Tongue (tissue), 2 donors: ENCODE measurements around the gene IDH3B. TPM values are rescaled to one million over a fixed set of nuclear protein-coding genes. Genes with fewer than 3 reads are reported as not detected.
A peak's percentile ranks its signal among the peaks of the same experiment; 100 is the strongest.

Experiments
- DNase-seq: peaks from one replicate; pipeline ENCODE4 v3.0.0-alpha.2; 2015
- total RNA-seq: library from RNA; depleted of rRNA; stranded (reverse); fragments of >200 nt; gene quantifications from one replicate; pipeline ENCODE4 v1.2.3, GENCODE V29; 2014

IDH3B gene
- total RNA-seq, 1 donor from 2014 or later = 157 TPM

DNA sequence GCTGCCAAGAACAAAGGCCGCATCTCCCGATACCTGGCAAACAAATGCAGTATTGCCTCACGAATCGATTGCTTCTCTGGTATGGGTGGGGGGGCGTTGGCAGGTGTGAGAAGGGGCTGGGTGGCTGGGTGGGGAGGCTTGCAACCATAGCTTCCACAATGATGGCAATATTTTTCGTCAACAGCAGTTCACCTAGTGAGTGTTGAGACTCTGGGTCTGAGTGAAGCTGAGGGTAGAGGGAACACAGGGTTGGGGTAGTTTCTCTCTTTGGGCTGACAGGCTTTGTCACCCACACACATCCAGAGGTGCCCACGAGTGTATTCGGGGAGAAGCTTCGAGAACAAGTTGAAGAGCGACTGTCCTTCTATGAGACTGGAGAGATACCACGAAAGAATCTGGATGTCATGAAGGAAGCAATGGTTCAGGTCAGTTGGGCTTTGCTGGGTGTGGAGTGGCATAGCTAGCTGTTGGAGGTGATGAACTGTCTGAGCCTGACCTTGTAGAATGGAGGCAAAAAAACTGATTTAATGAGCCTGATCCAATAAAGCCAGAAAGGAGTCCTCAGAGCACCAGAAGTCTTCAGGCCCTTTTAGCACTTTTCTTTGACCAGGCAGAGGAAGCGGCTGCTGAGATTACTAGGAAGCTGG is 7.4 kb downstream of the IDH3B start:
- no peak for DNase-seq

DNA sequence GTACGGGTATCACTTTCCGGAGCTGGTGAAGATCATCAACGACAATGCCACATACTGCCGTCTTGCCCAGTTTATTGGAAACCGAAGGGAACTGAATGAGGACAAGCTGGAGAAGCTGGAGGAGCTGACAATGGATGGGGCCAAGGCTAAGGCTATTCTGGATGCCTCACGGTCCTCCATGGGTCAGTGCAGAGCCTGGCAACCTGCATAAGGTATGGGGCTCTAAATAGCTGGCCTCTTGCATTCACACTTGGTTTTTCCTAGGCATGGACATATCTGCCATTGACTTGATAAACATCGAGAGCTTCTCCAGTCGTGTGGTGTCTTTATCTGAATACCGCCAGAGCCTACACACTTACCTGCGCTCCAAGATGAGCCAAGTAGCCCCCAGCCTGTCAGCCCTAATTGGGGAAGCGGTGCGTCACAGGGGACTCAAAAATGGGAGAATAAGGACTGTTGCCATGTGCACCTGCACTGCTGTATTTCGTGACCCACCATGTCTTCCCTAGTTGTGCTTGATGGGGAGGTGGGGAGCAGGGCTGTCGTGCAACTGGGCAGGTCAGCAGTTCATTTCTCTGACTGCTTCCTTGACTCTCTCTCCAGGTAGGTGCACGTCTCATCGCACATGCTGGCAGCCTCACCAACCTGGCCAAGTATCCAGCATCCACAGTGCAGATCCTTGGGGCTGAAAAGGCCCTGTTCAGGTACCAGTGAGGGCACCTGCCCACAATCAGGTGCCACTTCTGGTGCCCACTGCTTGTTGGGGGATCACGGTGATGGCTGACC is 8.5 kb downstream of the IDH3B start:
- DNase-seq = no peak

DNA sequence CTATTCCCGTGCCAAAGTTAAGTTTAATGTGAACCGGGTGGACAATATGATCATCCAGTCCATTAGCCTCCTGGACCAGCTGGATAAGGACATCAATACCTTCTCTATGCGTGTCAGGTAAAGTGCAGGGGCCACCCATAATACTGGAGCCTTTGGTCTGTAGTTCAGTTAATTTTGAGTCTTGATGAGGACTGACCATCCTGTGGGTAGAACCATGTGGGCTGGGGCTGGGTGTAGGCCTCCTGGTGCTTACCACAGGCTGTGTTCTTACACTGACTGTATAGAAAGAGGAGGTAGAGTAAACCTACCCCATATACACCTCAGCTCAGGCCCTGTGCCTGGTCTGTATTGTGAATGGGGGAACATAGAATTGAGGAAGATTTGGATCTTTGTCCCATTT is 9.2 kb downstream of the IDH3B start:
- DNase-seq = no peak

DNA sequence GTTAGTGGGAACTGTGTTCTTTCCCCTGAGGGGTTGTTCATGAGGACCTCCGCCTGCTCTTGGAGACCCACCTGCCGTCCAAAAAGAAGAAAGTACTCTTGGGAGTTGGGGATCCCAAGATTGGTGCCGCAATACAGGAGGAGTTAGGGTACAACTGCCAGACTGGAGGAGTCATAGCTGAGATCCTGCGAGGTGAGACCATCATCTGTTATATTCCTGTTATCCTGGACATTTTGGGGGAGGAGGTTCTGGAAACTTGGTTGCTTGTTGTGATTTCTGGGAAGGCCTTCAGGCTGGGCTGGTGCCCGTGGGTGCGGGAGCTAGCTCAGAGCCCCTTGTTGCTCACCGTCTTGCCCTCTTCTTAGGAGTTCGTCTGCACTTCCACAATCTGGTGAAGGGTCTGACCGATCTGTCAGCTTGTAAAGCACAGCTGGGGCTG is 9.6 kb downstream of the IDH3B start:
- no peak for DNase-seq

DNA sequence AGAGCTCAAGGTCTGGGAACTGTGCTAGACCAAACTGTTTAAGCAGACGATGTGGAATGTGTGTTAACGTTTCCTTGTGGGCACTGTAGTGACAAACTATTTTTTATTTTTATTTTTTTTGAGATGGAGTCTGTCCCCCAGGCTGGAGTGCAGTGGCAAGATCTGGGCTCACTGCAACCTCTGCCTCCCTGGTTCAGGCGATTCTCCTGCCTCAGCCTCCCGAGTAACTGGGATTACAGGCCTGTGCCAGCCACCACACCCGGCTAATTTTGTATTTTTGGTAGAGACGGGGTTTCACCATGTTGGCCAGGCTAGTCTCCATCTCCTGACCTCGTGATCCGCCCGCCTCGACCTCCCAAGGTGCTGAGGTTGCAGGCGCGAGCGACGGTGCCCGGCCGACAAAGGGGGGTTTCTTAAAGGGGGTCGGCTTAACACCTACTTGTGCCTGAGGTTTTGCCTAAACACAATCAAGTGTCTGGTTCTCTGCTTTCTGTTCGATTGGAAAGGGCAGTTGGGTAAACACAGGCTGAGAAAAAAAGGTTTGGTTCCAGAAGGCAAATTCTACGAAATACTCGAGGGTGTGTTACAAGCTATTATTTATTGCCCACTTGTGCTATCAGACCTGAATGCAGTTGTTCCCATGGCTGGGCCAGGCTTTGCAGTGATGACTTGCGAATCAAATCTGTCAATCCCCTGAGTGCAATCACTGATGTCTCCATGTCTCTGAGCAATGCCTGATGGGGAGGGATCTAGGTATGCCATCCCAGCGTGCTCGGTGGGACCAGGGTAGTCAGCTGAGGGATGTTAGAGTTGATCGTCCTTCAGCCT is 10.2 kb downstream of the IDH3B start:
- no peak for DNase-seq

DNA sequence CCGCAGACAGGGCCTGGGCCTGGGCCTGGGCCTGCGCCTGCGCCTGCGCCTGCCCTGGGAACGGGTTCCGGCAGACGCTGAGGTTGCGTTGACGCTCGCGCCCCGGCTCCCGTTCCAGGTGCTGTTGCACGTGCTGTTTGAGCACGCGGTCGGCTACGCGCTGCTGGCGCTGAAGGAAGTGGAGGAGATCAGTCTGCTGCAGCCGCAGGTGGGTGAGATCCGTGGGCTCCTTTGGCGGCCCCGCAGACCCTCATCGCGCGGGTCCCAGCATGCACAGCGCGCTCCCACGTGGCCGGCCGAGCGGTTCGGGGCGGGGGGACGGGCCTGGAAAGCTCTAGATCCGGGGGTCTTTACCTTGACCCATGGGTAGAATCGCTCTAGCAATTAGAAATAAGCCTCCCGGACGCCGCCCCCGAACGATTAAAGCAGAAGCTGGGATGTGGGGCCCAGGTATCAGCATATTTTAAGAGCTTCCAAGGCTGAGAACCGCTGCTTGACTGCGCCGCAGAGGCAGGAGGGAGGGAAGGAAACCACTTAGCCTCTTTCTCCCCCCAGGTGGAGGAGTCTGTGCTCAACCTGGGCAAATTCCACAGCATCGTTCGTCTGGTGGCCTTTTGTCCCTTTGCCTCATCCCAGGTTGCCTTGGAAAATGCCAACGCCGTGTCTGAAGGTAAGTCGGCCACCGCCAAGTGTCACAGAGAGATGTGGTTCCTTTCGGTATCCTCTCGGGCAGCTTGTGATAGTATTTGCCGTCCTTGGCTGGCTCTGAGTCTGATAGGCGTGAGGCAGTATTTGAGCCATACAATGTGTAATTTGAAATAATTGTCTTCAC is 11.1 kb downstream of the IDH3B start:
- DNase-seq = peak; percentile 60

DNA sequence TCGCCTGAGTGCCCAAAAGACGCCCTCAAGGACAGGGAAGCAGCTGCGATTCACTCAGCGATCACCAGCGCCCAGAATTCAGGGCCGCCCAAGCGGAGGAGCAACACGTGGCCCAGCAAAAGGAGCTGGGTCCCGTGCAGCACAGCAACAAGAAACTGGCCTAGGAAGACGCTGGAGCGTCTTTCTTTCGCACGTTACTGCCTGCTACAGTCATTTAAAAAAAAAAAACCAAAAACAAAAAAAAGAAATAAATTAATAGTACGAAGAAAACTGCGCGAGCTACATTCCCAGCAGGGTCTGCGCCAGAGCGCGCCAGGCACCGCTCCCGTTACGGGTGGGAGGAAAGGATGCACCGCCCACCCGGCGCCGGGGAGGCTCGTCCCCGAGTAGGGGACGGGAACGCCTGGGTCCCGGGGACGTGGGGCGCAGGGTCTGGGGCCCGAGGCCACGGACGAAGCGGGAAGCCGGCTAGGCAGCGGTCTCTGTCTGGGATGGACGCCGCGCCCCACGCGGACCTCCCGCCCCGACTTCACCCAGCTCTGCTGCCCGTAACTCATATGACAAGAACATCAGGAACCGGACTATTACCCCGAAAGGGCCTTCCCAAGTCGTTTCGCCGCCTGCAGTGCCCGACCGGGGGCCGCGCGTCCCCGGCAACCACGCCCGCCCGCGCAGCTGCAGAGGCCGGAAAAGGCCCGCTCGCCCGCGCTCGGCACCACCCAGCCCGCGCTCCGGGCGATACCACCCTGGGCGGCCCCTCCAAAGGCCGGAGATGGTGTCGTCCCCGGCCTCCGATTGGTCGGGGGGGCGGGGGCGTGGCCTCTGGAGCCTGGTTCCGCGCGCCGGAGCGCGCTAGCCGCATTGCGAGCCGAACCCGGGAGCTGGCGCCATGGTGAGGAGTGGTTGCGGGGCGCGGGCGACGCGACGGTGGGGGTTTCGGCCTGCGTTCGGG is 12.0 kb downstream of the IDH3B start, which contains the start of gene NOP56:
Gene NOP56, plus strand, starts transcription at position 861 of the 952 bp plus-strand sequence. Its CDS starts 29 bp downstream, at position 890.
- DNase-seq = peak; percentile 96

DNA sequence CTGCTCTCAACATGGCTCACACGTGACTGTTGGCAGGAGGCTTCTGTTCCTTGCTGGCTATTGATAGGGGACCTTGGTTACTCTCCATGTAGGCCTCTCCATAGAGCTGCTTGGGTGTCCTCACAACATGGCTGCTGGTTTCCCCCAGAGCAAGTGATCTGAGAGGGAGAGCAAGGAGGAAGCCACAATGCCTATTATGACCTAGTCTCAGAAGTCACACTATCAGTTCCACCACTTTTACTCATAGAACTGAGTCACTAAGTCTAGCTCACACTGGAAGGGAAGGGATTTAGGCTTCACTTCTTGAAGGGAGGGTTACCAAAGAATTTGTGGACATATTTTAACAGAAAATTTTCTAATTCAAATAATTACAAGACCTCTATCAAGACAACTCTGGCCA is 20.3 kb downstream of the IDH3B start:
- no peak for DNase-seq

DNA sequence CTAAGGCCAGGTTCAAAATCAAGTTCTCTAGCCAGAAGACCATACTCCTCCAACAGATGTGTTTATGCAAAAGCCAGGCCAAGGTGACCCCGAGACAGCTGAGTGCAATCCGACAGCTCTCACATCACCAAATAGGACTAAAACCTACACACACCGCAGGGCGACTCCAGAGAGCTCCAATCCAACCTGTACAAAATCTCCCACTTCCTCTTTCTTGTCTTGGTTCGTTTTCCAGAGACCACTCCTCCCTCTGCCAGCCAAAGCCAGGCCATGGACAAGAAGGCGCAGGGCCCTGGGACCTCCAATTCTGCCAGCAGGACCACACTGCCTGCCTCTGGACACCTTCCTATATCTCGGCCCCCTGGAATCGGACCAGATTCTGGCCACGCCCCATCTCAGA is 23.1 kb downstream of the IDH3B start:
- DNase-seq = no peak

DNA sequence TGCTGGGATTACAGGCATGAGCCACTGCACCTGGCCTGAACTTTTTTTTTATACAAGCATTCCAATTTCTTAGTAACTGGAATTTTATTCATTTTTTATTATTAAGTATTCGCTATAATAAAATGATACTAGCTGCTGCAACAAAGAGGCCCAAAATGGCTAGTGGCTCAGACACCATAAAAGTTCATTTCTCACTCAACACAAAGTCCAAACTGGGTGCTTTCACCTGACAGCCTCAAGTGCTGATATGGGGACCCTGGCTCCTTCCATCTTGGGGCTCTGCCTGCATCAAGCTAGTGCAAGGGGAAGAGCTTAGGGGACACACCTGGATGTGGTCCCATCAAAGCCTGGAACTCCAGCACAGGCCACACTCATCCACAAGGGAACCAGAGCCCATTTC is 23.8 kb downstream of the IDH3B start:
- no peak for DNase-seq

DNA sequence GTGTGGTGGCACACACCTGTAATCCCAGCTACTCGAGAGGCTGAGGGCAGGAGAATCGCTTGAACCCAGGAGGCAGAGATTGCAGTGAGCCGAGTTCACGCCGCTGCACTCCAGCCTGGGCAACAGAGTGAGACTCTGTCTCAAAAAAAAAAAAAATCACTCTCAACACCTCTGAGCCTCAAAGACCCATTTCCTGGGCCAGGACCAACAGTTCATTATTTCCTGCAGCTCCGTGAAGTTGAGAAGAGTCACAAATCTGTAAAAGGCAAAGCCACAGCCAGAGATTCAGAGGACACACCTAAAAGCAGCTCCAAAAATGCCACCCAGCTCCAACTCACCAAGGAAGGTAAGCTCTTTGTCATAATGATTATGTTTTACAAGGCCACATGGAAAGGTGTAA is 26.8 kb downstream of the IDH3B start:
- no peak for DNase-seq

DNA sequence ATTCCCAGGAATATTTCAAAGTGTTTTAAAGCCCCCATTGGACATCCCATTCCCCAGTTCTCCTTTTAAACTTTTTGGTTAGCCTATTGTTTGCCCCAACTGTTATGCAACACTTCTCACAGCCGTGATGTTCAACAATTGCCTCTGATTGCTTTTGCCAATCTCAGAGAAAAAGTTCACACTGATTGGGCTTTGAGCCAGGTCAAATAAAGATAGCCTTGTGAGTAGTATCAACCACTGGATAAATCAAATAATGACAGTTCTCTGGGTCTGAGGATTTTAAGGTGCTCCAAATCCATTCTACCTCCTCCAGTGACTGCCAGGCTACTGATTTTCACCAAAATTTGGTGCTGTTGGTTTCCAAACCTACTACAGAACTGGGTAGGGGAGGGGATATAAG is 30.6 kb downstream of the IDH3B start:
- no peak for DNase-seq

DNA sequence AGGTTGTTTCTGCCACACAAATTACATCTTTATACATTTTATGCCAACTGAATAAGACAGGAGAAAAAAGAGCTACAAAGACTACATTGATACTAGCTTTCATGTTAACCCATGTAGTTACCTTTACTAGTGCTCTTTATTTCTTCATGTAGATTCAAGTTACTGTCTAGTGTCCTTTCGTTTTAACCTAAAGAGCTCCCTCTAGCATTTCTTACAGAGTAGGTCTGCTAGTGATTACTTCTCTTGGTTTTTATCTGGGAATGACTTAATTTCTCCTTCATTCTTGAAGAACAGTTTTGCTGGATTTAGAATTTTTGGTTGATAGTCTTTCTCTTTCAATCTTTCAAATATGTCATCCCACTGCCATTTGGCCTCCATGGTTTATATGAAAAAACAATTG is 32.8 kb downstream of the IDH3B start:
- DNase-seq = no peak

DNA sequence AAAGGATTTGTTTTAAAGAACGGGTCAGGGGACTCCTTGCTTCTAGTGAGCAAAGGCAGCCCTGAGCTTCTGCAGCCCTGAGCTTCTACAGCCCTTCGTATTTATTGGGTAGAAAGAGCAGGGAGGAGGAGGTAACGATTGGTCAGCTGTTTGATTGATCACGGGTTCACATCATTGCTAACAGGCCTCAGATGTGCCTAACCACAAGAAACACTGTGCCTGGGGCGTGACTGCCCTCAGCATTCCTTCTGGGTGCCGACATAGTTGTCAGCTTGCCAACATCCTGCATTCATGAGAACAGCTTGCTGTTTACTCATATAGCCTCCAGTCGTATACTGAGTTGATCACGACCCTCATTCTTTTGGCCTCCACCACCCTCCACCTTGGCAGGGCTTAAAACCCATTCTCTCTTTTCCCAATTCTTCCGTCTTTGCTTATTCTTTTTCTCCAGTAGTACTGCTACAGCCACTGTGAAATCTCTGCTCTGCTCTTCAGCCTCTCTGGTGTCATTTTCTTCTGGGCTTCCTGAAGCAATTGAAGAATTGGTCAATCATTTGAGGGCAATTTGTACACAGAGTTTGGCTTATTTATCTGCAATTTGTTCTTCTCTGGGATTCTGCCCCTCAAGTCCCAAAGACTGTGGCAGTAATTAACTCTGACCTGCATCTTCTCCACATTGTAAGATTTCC is 37.0 kb downstream of the IDH3B start:
- no peak for DNase-seq

DNA sequence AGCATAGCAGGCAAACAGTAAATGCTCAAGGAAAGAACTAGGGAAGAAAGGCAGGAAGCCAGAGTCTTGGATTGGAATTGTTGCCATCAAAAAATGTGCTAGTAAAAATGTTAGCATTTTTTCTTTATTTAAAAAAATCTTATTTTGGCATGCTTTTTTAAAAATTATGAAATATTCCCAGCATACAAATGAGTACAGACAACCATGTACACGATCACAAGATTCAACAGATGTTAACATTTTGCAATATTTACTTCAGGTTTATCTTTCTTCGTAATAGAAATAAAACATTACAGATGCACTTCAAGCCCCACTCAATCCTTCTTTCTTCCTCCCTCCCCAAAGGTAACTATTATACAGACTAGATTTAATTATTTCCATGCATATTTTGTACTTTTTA is 39.0 kb downstream of the IDH3B start:
- DNase-seq = no peak

DNA sequence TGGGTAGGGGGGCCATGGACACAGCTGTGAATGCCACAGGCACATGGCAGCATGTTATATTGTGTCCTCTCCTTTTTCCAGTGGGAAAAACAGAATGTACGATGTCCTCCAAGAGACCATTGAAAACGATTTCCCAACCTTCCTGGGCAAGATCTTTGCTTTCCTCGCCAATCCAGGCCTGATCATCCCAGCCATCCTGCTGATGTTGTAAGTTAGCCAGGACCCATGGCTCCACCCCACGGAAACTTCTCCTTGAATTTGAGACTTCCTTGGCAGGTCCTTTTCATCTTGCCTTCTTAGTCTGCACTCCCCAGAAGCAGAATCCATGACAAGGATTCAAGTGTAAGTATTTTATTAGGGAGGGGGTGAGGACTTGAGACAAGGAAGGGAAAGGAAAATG is 39.8 kb downstream of the IDH3B start:
- no peak for DNase-seq

DNA sequence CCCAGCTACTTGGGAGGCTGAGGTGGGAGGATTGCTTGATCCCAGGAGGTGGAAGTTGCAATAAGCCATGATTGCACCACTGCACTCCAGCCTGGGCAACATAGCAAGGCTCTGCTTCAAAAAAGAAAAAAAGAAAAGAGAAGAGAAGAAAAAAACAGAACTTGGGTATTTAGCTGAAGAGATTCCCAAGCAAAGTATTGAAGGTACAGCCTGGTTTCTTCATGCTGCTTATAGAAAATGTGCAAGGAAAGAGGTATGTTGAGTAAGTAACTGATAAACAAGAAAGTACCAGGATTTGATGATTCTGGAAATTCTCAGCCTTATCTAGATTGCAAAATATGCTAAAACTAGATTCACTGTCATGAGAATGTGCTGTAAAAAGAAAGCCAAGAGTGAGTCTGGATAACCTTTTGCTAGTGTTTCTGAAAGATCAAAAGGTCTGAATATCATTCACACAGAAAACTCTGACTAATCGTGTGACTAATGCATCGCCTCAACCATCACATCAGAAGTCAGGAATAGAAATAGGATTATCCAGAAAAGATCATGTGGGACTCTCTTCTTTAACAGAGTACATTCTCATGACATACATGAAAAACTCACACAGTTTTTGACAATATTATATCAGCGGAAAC is 43.9 kb downstream of the IDH3B start:
- no peak for DNase-seq

DNA sequence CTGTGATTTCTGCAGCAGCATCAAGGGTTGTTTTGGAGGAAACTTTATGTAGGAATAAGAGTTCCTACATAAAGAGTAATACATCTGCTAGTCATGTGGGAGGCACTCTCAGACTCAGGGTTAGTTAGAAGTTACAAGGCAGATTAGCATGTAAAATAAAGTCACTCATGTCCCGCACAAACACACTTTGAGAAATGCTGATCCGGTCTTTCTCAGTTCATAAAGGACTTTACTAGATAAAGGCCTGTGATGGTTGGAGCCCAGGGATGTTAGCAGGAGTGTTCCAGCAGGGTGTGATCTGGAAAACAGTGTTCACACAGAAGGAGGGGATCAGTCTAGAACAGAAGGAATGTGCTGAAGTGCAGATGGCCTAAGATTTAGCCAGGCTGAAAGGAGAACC is 44.7 kb downstream of the IDH3B start:
- no peak for DNase-seq

DNA sequence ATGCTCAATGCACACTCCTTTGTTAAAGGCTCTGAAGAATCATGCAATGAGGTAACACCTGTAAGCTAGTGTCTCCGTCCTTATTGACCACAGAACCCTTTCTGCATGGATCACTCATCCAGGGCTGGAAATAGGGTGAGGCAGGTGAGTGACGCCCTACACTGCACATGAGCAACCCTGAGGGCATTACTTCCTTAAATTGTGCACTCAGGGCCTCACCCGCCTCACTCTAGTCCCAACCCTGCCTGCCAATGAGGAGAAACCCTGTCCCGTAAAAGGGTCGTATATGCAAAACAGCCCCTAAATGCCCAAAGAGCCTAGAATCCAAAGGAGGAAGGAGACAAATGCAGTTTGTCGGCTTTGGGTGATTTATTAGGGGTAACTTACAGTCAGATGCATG is 45.2 kb downstream of the IDH3B start:
- no peak for DNase-seq
